Esophagus squamous epithelium (tissue), 4 donors: ENCODE results near the gene PKM.

Experiments
- POLR2A ChIP-seq, 4 donors: fragments of 450-650 bp; IDR thresholded peaks; one replicate each; pipeline ENCODE4 v1.6.1; 2017; ENCODE audit warnings: antibody characterized with exemption in 4 of 4, mild to moderate bottlenecking in 4 of 4, moderate library complexity in 3 of 4
- TF ChIP-seq, protein P1 (sequence below), 6 experiments: fragments of 450-650 bp in 4 of 6; fragments of 200-600 bp in 2 of 6; sonication (generic) in 2 of 6; IDR thresholded peaks; one replicate each; pipeline ENCODE4 v1.5.1; 2016 to 2019; ENCODE audit warnings: antibody characterized with exemption in 6 of 6, mild to moderate bottlenecking in 4 of 6, moderate library complexity in 4 of 6

GRCh38 chr15:72160696-72161245 is 70.2 kb downstream of the PKM start:
- TF ChIP-seq, protein P1, sequence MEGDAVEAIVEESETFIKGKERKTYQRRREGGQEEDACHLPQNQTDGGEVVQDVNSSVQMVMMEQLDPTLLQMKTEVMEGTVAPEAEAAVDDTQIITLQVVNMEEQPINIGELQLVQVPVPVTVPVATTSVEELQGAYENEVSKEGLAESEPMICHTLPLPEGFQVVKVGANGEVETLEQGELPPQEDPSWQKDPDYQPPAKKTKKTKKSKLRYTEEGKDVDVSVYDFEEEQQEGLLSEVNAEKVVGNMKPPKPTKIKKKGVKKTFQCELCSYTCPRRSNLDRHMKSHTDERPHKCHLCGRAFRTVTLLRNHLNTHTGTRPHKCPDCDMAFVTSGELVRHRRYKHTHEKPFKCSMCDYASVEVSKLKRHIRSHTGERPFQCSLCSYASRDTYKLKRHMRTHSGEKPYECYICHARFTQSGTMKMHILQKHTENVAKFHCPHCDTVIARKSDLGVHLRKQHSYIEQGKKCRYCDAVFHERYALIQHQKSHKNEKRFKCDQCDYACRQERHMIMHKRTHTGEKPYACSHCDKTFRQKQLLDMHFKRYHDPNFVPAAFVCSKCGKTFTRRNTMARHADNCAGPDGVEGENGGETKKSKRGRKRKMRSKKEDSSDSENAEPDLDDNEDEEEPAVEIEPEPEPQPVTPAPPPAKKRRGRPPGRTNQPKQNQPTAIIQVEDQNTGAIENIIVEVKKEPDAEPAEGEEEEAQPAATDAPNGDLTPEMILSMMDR (IDR thresholded peaks at IDR 0.05), result no peak
- TF ChIP-seq POLR2A (IDR thresholded peaks at IDR 0.05), result no peak
